GM11168 (cell line): ENCODE data around the gene SLAMF7.

ENCODE experiments used
- in situ Hi-C: fragments of 300-500 bp; cut with MboI; formaldehyde crosslinking; loops from one replicate; pipeline ENCODE4 v1.12.0; 2022; ENCODE audit warnings: low sequenced_read_pairs; ENCODE audit not compliant: unreplicated experiment

Gene SLAMF7

DNA sequence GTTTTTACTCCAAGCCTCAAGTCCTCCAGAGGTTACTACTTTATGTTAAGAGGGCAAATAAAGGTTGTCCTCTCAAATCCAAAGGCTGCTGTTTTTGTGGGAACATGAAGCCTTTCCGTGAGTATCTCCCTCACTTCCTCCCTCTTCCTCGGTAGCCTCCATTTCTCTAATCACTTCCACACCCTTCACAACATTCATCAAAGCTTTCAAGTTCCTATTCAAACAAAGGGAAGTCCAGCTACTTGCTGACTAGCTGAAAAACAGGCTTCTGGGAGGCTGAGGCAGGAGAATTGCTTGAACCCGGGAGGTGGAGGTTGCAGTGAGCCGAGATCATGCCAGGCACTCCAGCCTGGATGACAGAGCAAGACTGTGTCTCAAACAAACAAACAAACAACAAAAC lies 20.8 kb upstream of the SLAMF7 start:
- in situ Hi-C loops: no loop called here

DNA sequence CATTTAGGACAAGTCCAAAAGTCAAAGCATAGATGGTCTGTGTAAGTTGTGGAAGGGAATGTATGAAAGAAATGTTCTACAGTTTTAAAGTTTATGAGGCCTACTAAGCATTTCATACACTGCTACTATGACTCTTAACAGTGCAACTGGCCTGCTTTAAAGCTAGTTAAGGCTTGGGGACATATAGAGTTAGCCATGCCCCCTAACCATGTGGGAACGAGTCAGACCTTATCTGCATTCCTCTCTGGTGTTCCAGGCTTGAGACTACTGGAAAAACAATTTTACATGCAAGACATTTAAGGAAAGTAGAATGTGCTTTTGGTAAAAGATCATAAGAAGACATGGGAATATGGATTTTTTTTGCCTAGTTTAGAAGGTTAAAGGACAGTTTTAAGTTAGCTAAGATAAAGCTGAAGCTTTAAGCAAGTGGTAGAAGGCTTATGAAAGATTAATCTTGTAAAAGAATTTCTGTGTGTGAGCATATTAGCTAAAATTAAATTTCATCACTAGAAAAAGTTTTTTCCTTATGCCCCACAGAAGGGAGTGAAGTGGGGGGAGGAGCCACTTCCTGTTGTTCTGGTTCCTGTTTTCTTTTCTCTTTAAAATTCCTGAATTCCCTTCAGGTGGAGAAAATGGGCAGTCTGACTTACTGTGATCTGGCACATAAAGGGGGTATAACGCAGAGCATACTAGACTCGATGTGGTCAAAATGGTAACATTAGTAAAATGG lies 18.5 kb upstream of the SLAMF7 start:
- in situ Hi-C loops: no loop called here

DNA sequence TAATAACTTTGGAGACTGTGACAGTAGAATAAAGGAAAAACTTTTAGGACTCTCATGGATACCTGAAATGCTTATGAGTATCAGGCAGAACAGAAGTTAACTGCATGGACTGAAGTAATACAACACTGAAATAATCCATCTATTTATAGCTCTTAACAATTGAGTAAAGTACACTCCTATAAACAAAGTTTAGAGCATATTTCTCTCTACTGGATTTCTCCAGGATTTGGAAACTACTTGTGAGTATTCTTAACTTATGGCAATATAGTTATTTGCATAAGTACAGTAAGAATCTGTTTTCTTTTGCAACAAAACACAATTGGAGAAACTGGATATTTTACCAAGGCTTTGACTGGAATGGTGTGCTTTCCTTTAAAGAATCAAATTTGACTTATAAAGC lies 17.6 kb upstream of the SLAMF7 start:
- in situ Hi-C loops: no loop called here

DNA sequence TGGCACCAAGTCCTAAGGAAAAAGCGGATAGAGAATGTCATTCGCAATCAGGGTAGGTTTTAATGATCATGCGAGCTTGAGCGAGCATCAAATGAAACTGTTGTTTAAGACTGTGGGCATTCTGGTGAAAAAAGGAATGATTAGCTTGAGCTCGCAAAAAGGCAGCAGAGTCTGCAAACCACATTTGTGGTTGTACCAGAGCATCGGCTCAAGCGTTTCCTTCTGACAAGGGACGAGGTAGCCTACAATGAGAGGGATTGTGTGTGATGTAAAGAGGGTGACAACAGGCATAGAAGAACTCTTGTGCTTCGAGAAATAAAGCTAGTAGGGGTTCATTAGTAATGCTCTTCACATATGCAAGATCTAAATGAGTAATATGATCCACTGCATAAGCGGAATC lies 16.3 kb upstream of the SLAMF7 start:
- in situ Hi-C loops: no loop called here

DNA sequence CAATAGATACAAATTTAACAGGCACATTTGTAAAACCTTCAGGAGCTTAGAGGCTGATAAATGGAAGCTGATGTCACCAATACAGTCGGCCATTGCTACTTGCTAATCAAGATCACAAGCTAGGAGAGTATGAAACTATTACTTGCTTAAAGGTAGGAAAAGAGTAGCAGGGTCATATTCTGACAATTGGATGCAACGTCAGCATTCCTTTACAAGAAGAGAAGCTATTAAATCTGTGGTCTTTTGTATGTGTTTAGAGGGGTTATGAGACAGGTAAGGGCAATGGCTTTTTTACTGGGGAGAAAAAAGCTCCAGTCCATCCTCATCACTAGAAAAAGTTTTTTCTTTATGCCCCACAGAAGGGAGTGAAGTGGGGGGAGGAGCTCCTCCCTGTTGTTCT lies 15.7 kb upstream of the SLAMF7 start:
- in situ Hi-C loops: no loop called here

DNA sequence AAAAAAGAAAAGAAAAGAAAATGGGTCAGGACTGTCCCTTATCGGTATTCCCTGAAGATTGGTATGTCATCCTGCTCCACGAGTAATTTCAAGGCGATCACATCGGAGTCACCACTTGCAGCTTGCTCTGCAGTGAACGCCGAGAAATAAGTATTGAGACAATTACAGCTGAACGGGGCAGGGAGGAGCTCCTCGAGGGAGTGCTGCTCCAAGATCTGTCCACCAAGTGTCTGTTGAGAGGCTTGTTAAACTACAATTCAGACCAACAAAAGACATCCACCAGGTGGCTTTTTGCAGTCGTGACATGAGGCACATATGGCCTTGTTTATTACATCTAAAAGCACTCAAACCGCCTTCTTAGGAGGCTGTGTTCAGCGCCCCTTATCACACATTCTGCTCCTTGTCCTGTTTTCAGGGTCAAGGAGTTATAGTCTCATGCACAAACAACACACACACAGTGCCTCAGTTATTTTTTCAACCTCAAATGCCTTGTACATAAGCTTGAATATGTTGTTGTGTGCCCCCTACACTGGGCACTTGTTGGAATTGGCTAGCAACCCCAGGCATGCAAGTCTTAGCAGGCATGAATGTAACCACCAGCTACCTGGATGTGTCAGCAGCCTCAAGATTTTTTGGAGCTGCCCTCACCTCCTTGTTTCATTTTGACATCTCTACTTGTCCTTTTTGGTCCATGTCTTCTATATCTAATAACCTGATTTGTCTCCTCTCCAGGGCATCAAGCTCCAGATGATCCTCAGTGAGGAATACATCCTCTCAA lies 14.4 kb upstream of the SLAMF7 start:
- in situ Hi-C loops: loop anchor here (5.0 kb wide), 1 partner anchor 103 kb away; no protein-coding TSS in a partner anchor

DNA sequence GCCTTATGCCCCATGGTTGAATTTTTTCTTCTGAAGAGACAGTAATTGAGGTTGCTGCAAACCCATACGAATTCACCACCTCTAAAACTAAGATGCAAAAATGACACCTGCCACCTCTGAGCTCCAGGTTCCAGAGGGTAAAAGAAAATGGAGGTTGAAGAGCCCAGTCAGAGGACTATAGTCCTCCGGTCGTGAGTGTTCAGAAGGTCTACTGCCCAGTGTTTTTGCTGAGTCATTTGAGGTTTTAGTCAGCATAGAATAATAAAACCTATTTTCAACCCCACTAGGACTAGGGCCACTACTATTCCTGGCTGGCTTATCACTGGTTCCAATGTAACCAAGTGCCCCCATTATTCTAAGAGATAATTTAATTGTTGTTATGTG lies 12.9 kb upstream of the SLAMF7 start:
- in situ Hi-C loops: loop anchor here (5.0 kb wide), 1 partner anchor 101 kb away; no protein-coding TSS in a partner anchor

DNA sequence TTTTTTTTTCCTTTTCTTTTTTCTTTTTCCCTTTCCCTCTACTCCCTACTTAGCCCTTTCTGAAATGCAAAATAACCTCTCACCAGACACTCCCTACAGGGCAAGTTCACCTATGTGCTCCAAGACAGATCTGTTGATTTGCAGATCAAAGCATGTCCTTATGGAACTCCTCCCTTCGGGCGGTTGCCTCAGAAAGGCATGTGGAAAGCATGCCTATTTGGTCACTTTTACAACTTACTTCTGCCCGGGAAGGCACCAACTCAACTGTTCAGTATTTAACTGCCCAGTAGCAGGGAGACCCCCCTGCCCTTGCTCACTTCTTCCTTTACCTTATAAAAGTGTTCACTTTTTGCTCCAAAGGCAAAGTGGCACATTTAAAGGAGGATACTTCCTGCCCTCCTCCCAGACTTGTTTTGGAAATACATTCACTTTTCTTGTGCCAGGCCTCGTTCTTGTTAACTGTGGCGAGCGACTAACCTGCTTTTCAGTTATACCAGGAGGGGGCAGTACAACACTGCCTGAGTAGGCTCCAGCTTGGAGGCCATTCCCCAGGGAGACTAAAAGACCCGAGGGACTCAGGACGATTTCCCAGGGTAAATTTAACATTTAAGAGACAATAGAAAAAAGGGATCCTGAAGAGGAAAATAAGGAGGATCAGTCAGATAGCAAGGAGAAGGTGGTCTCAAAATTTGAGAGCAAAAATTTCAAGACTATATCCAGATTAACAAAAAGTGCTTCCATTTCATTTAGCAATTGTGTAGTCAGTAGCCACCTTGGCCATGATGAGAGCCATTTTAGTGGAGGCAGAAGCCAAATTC lies 12.3 kb upstream of the SLAMF7 start:
- in situ Hi-C loops: loop anchor here (5.0 kb wide), 1 partner anchor 101 kb away; no protein-coding TSS in a partner anchor

DNA sequence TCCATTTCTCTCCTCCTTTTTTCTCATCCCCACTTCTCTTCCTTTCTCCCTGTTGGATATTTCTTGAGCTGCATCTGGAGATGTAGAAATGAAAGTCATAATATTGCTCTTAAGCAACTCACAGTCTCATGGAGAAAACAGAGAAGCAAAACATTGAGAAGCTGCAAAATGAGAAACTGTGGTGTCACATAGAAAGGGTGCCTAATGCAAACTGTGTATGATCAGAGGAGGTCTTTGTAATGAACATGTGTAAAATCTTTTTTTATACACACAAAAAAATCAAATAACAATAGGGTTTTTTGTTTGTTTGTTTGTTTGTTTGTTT lies 11.8 kb upstream of the SLAMF7 start:
- in situ Hi-C loops: loop anchor here (5.0 kb wide), 1 partner anchor 100 kb away; no protein-coding TSS in a partner anchor

DNA sequence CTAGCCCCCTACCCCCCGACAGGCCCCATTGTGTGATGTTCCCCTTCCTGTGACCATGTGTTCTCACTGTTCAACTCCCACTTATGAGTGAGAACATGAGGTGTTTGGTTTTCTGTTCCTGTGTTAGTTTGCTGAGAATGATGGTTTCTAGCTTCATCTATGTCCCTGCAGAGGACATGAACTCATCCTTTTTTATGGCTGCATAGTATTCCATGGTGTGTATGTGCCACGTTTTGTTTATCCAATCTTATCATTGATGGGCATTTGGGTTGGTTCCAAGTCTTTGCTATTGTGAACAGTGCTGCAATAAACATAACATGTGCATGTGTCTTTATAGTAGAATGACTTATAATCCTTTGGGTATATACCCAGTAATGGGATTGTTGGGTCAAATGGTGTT lies 7.5 kb upstream of the SLAMF7 start:
- in situ Hi-C loops: loop anchor here (5.0 kb wide), 1 partner anchor 36 kb away; no protein-coding TSS in a partner anchor

DNA sequence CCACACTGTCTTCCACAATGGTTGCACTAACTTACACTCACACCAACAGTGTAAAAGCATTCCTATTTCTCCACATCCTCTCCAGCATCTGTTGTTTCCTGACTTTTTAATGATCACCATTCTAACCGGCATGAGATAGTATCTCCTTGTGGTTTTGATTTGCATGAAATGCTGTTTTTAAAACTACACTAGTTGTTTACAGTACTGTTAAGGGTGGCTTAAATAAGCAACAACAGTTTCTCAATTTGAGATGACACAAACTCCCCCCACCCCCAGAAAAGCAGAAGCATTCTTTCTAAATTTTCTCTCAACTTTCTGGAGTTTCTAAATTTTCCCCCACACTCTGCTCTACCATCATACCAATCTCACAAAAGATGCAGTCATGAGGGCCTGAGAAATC lies 7.1 kb upstream of the SLAMF7 start:
- in situ Hi-C loops: loop anchor here (5.0 kb wide), 1 partner anchor 35 kb away; no protein-coding TSS in a partner anchor

DNA sequence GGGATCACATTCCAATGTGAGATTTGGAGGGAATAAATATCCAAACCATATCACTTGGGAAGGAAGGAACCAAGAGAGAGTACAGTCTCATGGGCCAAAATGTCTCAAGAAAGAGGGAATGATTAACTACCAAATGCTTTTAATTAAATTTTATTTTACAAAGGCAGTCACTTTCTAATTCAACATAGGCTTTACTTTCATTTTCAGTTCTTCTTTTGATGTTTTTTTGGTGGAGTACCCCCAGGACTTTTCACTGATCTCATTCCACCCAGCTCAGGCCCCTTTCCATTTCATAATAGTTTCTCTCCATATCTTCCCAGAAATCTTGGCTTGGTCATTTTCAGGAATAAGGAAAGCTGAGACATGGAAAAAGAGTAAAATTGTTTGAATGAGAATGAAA lies 5.1 kb upstream of the SLAMF7 start:
- in situ Hi-C loops: loop anchor here (5.0 kb wide), 1 partner anchor 33 kb away; no protein-coding TSS in a partner anchor

DNA sequence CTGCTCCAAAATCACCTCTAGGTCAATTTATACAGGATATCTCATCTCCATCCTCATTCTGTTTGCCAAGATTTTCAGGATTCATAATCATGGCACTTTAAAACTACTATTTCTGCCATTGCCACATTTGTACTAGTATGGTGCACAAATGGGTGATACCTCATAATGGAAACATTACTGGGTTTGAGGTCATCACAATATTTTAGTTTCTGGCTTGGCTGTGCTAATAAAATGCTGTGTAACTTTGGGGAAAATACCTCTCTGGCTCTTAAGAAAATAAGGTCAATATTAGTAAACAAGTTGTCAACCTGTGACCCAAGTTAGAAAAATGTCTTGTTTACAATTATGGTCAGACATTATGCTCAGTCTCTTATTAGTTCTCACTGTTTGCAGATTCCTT lies 4.7 kb upstream of the SLAMF7 start:
- in situ Hi-C loops: loop anchor here (5.0 kb wide), 1 partner anchor 33 kb away; no protein-coding TSS in a partner anchor

DNA sequence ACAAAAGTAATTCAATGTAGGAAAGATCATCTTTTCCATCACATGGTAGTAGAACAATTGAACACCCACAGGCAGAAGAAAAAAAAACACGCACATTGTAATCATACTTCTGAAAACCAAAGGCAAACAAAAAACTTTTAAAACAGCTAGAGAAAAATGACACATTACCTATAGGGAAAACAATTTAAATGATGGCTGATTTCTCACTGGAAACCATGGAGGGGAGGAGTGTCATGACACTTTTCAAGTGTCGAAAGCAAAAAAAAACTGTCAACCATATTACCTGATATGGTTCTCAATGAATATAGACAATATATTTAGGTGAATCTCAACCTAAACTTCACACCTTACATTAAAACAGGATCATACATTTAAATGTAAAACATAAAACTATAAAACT lies 776 bp upstream of the SLAMF7 start:
- in situ Hi-C loops: no loop called here

DNA sequence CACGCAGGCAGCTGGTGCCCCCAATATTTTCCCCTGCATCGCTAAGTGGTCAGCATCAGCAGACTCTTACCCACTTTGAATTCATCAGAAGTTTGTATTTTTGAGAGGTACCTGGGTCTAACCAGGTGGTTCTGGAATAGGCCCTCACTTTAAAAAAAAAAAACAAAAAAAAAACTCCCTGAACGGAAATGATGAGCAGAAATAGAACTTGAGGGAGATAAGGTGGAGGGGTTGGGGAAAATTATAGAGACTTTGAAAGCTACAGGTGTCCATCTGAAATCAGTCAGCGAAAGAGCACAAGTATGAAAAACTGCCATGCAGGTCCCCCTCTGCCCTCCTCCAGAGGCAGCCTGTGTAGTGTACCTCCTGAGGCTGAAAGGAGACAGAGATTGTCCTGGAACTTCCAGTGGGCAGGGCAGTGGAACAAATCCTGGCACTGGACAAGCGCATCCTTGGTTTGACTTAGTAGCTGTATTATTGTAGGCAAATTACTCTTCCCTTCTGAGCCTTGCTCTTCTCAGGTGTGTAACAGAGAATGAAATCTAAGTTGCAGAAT lies 1.2 kb downstream of the SLAMF7 start:
- in situ Hi-C loops: no loop called here

DNA sequence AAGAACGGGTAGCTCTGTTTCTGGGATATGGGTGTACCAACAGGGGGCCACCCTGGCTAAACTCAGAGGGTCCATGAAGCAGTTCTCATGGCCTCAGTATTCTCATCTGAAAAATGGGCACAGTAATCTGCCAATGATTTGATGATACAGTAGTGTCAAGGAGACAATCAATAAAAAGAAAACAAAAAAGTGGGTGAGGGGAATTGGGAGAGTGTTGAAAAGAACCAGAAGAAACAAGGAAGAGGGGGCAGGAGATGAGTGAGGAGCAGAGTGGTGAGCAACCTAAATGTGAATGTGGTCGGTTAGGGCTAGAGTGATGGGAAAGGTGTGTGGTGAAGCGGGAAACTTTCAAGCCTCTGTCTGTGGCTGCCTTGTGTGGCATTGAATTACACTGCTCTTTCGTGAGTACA lies 2.0 kb downstream of the SLAMF7 start:
- in situ Hi-C loops: no loop called here

DNA sequence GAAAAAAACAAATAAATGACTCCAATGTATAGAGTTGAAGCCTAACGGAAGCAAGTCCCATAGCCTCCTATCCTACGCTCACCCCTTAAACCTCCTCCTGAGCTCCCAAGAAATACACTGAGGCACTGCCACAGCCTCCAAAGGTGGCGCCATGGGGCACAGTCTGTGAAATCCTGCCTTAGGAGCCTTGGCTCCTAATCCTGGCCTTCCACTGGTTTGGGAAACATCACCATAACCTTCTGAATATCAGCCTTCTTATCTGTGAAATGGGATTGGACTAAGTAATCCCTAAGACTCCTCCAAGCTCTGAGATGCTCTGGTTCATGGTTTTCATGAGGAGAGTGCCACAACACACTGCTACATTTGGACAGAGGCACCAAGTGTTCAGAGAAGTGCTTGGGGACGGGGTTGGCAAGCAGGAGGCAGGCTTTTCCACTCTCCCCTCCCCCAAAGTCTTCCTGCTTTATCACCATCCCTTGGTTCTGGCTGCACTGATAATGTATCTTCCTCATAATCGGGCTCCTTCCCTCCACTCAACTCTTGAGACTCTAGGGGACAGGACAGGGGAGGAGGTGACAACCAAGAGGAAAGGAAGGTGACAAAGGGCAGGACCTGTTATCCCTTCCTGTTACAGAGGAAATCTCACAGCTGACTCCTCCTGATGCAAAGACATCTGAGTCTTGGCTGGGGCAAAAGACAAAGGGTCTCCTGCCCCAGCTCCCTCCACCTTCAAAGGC lies 2.7 kb downstream of the SLAMF7 start:
- in situ Hi-C loops: no loop called here

DNA sequence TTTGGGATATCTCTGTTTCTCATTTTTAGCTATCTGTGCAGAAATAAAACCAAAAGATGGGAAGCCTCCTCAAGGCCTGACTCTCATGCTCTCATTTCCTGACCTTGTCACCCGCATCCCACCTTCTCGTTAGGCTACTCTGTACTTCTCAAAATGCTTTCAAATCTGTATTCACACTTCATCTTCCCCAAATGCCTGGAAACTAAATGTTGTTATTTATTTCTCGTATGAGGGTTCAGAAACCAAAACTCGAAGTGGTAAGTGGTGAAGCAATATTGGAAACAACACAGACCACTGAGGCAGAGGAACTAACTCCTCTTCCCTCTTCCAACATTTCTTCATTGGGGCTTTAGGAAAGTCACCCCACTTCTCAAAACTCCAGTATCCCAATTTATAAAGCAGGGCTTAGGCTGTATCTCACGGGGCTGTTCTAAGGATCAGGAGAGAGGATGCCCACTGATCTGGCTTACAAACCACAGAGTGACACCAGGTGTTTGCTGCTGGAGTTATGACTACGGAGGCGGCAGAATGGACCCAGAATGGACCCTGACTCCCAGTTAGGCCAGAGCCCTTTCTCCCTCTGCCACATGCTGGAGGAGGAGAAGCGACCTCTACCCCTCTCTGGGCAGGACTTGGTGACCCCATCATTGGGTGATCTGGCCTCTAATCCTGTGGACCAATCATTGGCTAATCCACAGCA lies 3.5 kb downstream of the SLAMF7 start:
- in situ Hi-C loops: no loop called here

DNA sequence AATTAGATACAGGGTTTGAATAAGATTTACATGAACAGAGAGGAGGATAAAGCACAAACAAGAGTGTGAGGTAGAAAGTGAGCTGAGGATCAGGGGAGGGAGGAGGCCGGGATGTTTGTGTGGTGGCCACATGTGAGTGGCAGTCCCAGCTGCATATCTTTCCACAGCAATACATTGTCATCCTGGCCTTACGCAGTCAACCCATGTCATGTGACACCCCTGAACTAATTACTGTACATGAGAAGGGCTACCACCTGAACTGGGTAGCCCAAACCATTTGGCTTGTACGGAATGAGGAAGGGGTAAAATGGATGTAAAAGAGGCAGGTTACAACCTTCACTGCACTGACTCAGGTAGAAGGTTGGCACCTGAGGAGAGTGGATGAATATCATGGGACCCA lies 4.2 kb downstream of the SLAMF7 start:
- in situ Hi-C loops: no loop called here
